Measurements from ENCODE around the gene OR2B6.

OR2B6 gene

DNA sequence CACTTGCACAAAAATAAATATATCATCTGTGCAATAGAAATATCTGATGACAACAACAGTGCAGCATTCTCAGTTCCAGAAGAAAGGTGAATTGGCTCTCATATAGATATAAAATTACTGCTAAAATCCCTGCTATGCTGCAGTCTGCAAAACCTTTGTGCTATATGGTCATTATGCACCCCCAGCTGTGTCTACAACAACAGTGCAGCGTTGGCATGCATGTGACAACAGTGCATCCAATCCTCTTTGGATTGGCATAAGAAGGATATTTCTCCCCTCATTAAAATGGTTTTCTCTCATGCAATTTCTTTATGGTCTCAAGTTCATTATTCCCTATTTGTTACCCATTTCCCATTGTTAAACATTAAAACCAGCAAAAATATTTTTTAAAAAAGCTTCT lies 23.1 kb downstream of the OR2B6 start:
- Histone ChIP-seq H3F3A (ENCODE audit: insufficient read depth, low read length) (no peaks in the 10 kb centered on the region), H3K9ac (ENCODE audit: low read length) (no peak overlapping the region)
- TF ChIP-seq EZH2 (IDR thresholded peaks at IDR 0.05; ENCODE audit: borderline replicate concordance, low read length): no peak
- TF ChIP-seq, protein P1, sequence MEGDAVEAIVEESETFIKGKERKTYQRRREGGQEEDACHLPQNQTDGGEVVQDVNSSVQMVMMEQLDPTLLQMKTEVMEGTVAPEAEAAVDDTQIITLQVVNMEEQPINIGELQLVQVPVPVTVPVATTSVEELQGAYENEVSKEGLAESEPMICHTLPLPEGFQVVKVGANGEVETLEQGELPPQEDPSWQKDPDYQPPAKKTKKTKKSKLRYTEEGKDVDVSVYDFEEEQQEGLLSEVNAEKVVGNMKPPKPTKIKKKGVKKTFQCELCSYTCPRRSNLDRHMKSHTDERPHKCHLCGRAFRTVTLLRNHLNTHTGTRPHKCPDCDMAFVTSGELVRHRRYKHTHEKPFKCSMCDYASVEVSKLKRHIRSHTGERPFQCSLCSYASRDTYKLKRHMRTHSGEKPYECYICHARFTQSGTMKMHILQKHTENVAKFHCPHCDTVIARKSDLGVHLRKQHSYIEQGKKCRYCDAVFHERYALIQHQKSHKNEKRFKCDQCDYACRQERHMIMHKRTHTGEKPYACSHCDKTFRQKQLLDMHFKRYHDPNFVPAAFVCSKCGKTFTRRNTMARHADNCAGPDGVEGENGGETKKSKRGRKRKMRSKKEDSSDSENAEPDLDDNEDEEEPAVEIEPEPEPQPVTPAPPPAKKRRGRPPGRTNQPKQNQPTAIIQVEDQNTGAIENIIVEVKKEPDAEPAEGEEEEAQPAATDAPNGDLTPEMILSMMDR (IDR thresholded peaks at IDR 0.05; ENCODE audit: low read length): no peak

DNA sequence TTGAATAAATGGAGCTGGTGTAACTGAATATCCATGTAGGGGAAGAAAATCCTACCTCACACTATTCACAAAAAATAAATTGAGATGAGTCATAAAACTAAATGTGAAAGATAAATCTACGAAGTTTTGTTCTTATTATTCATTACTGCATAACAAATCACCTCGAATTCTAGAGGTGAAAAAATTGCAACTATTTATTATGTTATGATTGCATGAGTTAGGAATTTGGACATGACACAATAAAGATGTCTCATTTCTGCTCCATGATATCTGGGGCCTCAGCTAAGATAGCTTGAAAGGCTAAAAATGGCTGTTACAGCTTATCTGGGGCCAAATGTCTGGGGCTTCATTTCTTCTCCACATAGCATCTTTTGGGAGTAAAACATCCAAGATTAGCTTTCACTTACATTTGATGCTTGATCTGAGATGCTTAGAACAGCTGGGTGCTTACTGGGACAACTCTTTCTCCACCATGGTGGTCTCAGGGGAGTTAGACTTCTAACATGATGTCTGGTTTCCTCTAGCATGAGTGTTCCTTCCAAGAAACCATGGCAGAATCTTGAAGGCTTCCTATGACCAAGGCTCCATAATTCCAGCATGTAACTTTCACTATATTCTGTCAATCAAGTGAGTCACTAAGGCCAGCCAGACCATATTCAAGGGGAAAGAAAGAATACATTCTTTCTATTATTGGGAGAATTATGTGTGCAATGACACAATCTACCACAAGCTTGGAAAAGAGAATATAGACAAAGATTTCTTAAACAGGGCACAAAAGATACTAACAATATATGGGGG lies 30.1 kb downstream of the OR2B6 start:
- Histone ChIP-seq H2AFZ (ENCODE audit: low read length) (no peak overlapping the region), H3K9me2 (ENCODE audit: low read depth, low read length) (no peaks in the 10 kb centered on the region), H3K27me3 (ENCODE audit: insufficient read depth, low read length) (no peaks in the 10 kb centered on the region), H3K36me3 (ENCODE audit: insufficient read depth, low read length) (no peaks in the 10 kb centered on the region), H3F3A (ENCODE audit: insufficient read depth, low read length) (no peaks in the 10 kb centered on the region), H3K4me2 (ENCODE audit: low read length) (no peak overlapping the region), H3K4me1 (ENCODE audit: insufficient read depth, low read length, severe bottlenecking) (no peaks in the 10 kb centered on the region), H3K27ac (ENCODE audit: low read depth, low read length, poor library complexity, severe bottlenecking) (no peak overlapping the region), H3K9ac (ENCODE audit: low read length) (no peak overlapping the region), H3K9me3 (ENCODE audit: low read length) (no peaks in the 10 kb centered on the region), H3K79me2 (ENCODE audit: insufficient read depth, low read length) (no peaks in the 10 kb centered on the region), H3K4me3 (ENCODE audit: low read depth, low read length, poor library complexity, severe bottlenecking) (no peak overlapping the region), H4K20me1 (ENCODE audit: insufficient read depth, low read length) (no peaks in the 10 kb centered on the region)
- no peak for TF ChIP-seq EZH2 (IDR thresholded peaks at IDR 0.05; ENCODE audit: borderline replicate concordance, low read length)
- TF ChIP-seq, protein P1 (IDR thresholded peaks at IDR 0.05; ENCODE audit: low read length): no peak

More for the DNA sequence above, 23.1 kb downstream of the OR2B6 start:
- Histone ChIP-seq H3K36me3 (ENCODE audit: insufficient read depth, low read length) (no peaks in the 10 kb centered on the region), H4K20me1 (ENCODE audit: insufficient read depth, low read length) (no peaks in the 10 kb centered on the region), H3K79me2 (ENCODE audit: insufficient read depth, low read length) (no peaks in the 10 kb centered on the region), H3K9me2 (ENCODE audit: low read depth, low read length) (no peaks in the 10 kb centered on the region), H3K4me2 (ENCODE audit: low read length) (no peak overlapping the region), H3K4me3 (ENCODE audit: low read depth, low read length, poor library complexity, severe bottlenecking) (no peak overlapping the region), H3K27ac (ENCODE audit: low read depth, low read length, poor library complexity, severe bottlenecking) (no peak overlapping the region), H2AFZ (ENCODE audit: low read length) (no peak overlapping the region), H3K4me1 (ENCODE audit: insufficient read depth, low read length, severe bottlenecking) (no peaks in the 10 kb centered on the region), H3K27me3 (ENCODE audit: insufficient read depth, low read length) (no peaks in the 10 kb centered on the region), H3K9me3 (ENCODE audit: low read length) (no peaks in the 10 kb centered on the region)

DNA sequence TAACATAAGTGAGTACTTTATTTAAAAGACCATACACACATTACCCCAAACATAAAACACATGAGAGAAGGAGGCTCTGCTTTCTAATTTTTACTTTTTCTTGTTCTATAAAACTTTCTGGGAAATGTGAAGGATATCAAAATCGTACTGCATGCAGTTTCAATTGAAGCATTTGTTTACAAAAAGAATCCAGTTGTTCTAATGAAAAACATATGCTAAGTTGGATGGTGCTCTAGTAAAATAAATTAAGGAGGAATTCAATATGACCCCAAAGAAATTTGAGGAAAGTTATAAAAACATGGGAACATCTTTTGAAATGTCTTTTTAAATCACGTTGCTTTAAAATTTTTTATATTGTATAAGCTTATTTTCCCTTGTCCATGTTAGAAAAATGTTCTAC lies 37.6 kb downstream of the OR2B6 start:
- H3K36me3 ChIP-seq (ENCODE audit: insufficient read depth, low read length): no peaks in the 10 kb centered on the region
- no peaks in the 10 kb centered on the region for H3K79me2 ChIP-seq (ENCODE audit: insufficient read depth, low read length)
- TF ChIP-seq EZH2 (IDR thresholded peaks at IDR 0.05; ENCODE audit: borderline replicate concordance, low read length): no peak
- TF ChIP-seq, protein P1 (IDR thresholded peaks at IDR 0.05; ENCODE audit: low read length): no peak
- no peak overlapping the region for H3K9ac ChIP-seq (ENCODE audit: low read length)
- H3K27ac ChIP-seq (ENCODE audit: low read depth, low read length, poor library complexity, severe bottlenecking): no peak overlapping the region
- no peaks in the 10 kb centered on the region for H4K20me1 ChIP-seq (ENCODE audit: insufficient read depth, low read length)
- H3K27me3 ChIP-seq (ENCODE audit: insufficient read depth, low read length): no peaks in the 10 kb centered on the region
- no peaks in the 10 kb centered on the region for H3F3A ChIP-seq (ENCODE audit: insufficient read depth, low read length)
- no peak overlapping the region for H3K4me2 ChIP-seq (ENCODE audit: low read length)
- no peak overlapping the region for H3K4me3 ChIP-seq (ENCODE audit: low read depth, low read length, poor library complexity, severe bottlenecking)
- H3K4me1 ChIP-seq (ENCODE audit: insufficient read depth, low read length, severe bottlenecking): no peaks in the 10 kb centered on the region
- H3K9me3 ChIP-seq (ENCODE audit: low read length): no peaks in the 10 kb centered on the region
- no peak overlapping the region for H2AFZ ChIP-seq (ENCODE audit: low read length)
- H3K9me2 ChIP-seq (ENCODE audit: low read depth, low read length): no peaks in the 10 kb centered on the region

All from OCI-LY1 (cell line).